BJ (cell line): ENCODE data around the gene S1PR1. TPM values are rescaled to one million over a fixed set of nuclear protein-coding genes. Genes with fewer than 3 reads are reported as not detected.
"Not testable (repeated sequence)": the region's sequence is repeated elsewhere in the genome, so short reads cannot be mapped to it uniquely, and the experiment has no call there.

Experiments used
- CTCF ChIA-PET: fragments of 350-600 bp; formaldehyde crosslinking; extraction: SDS; loops from one replicate; lab custom pipeline; 2021; ENCODE audit warnings: antibody characterized with exemption, inconsistent platforms; lab: Yijun Ruan, JAX
- POLR2A ChIA-PET: fragments of 300-600 bp; sonication (Branson Sonifier 250); formaldehyde crosslinking; extraction: SDS; loops from one replicate; lab custom pipeline; 2021; ENCODE audit warnings: antibody characterized with exemption; lab: Charles Lee
- DNase-seq: peaks from one replicate; pipeline ENCODE4 v3.0.0-alpha.2; 2011; ENCODE audit warnings: low read depth
- H3K27me3 ChIP-seq: 2 replicates; pipeline ENCODE4 v1.6.0; 2011; ENCODE audit warnings: low read length; ENCODE audit not compliant: control insufficient read depth, insufficient read depth
- H3K36me3 ChIP-seq: 2 replicates; pipeline ENCODE4 v1.5.1; 2011; ENCODE audit warnings: low read length; ENCODE audit not compliant: control insufficient read depth, insufficient read depth
- H3K4me3 ChIP-seq: 2 replicates; pipeline ENCODE4 v1.5.1; 2011; ENCODE audit warnings: low read depth, mild to moderate bottlenecking, control low read depth, low read length
- CTCF ChIP-seq: IDR thresholded peaks from 2 replicates; pipeline ENCODE4 v1.5.1; 2011; ENCODE audit warnings: low read depth, mild to moderate bottlenecking, control low read depth, inconsistent platforms, low read length, moderate library complexity; ENCODE audit not compliant: insufficient read depth
- polyA plus RNA-seq: library from polyadenylated mRNA; depleted of rRNA; stranded (reverse); fragments of >200 nt; gene quantifications from 2 replicates; pipeline ENCODE4 v1.2.3, GENCODE V29; 2011

The S1PR1 gene
- polyA plus RNA-seq, 1 experiment, result 12.2 TPM

DNA sequence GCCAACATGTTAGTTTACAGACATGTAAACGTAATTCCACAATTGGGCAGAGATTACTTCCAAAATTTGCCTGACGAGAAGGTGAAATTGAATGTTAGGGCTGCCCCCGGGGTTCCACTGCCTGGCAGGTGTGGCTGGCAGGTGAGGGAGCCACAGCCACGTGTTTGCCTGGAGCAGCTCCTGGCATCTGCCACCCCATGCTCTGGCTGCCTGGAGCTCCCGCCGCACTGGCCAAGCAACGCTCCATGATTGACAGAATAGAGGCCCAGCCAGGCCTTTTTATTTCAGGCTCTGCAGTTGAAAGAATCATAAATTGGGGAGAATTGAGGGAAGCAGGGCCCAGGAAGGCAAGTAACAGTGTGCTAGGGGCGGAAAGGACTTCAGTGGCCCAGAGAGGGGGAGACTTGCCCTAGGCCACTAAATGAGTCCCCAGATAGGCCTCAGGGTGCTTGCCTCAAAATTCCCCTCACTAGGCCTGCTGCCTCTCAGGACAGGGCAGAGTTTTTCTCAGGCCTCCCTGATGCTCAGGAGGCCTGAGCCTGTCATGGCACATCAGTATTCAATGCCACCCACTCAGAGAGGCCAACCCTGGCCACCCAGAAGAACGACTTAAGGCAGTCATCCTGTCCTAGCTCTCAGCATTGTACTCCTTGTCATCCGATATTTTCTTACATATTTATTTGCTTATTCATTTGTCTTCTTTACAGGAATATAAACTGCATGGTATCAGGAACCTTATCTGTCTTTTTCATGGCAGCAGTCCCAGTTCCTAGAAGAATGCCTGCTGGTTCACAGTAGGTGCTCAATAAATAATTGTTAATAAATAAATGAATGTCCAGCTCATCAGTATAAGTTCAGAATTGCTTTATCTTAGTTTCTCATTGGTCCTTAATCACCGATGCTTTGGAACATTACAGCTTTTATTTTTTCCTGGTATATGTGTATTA, 16.6 kb upstream of the S1PR1 start:
- Histone ChIP-seq H3K4me3 (no peak overlapping the region), H3K27me3 (no peaks in the 10 kb centered on the region), H3K36me3 (no peaks in the 10 kb centered on the region)
- ChIA-PET POLR2A (no interaction called here), CTCF (no interaction called here)
- DNase-seq, result no peak
- TF ChIP-seq CTCF, result no peak

DNA sequence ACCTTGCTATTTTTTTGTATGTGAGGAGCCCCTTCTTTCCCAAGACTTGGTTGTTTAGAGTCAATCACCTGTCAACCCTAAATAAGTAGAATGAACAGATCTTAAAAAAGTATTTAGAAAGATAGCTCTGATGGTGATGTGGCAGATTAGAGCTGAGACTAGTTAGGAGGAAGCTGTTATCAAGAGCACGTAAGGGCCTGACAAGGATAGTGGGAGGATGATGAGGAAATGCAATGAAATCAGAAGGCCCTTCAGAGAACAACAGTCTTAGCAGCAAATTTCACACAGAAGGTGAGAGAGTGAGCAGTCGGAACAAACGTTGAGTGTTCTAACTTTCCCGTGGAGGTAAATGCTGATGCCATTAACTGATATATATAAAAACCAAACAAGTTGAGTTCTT, 15.9 kb upstream of the S1PR1 start:
- DNase-seq, result no peak
- Histone ChIP-seq H3K4me3 (no peak overlapping the region), H3K36me3 (no peaks in the 10 kb centered on the region), H3K27me3 (no peaks in the 10 kb centered on the region)
- ChIA-PET CTCF (interaction anchor here (0.5 kb wide), 1 partner anchor 292 kb away, joined by 3 read pairs; no protein-coding TSS in a partner anchor), POLR2A (no interaction called here)
- TF ChIP-seq CTCF, result no peak

GRCh38 chr1:101221945-101222429, 14.8 kb upstream of the S1PR1 start:
- no peaks in the 10 kb centered on the region for H3K27me3 ChIP-seq
- H3K36me3 ChIP-seq, result no peaks in the 10 kb centered on the region
- POLR2A ChIA-PET, result no interaction called here
- no peak for DNase-seq
- no peak for TF ChIP-seq CTCF
- CTCF ChIA-PET, result no interaction called here
- H3K4me3 ChIP-seq, result no peak overlapping the region

DNA sequence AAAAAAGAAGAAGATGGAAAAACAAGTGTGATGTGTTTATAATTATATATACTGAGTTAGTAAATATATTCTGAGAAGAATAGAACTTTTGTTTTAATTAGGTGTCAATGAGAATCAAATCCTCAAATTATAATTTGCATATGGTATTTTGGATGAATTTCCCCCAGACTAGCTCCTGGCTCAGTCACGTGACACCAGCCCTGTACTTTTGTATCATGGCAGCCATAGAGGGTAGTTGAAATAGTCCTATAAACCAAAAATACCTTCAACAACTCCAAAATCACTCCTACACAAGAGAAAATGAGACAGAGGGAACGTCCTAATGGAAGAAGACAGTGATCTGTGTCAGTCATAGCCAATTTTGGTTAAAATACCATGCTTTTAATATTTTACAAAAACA, 9.0 kb upstream of the S1PR1 start:
- CTCF ChIA-PET, result interaction anchor here (0.8 to 1.0 kb wide), 2 partner anchors 11 to 12 kb away, joined by 3 read pairs; no protein-coding TSS in a partner anchor
- POLR2A ChIA-PET, result no interaction called here
- no peak overlapping the region for H3K4me3 ChIP-seq
- no peaks in the 10 kb centered on the region for H3K36me3 ChIP-seq
- DNase-seq, result no peak
- no peak for TF ChIP-seq CTCF
- no peaks in the 10 kb centered on the region for H3K27me3 ChIP-seq

GRCh38 chr1:101228424-101229134, 8.2 kb upstream of the S1PR1 start:
- ChIA-PET CTCF (interaction anchor here (0.8 to 1.6 kb wide), 3 partner anchors 10 to 19 kb away, joined by 3 to 4 read pairs (median 3); no protein-coding TSS in a partner anchor), POLR2A (no interaction called here)
- no peak for TF ChIP-seq CTCF
- H3K36me3 ChIP-seq, result no peaks in the 10 kb centered on the region
- H3K4me3 ChIP-seq, result no peak overlapping the region
- no peaks in the 10 kb centered on the region for H3K27me3 ChIP-seq
- DNase-seq, result no peak

DNA sequence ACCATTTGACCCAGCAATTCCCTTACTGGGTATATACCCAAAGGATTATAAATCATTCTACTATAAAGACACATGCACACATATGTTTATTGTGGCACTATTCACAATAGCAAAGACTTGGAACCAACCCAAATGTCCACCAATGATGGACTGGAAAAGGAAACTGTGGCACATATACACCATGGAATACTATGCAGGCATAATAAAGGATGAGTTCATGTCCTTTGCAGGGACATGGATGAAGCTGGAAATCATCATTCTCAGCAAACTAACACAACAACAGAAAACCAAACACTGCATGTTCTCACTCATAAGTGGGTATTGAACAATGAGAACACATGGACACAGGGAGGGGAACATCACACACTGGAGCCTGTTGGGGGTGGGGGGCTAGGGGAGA, 4.6 kb upstream of the S1PR1 start:
- POLR2A ChIA-PET, H3K36me3 ChIP-seq, H3K27me3 ChIP-seq, DNase-seq, H3K4me3 ChIP-seq: not testable (repeated sequence)
- CTCF ChIA-PET, result interaction anchor here (1.0 kb wide), 1 partner anchor 56 kb away, joined by 3 read pairs; no protein-coding TSS in a partner anchor
